GM19397 (cell line): ENCODE data around the gene MOXD1.
"Not testable (repeated sequence)": the region's sequence is repeated elsewhere in the genome, so short reads cannot be mapped to it uniquely, and the experiment has no call there.

ENCODE experiments used
- ATAC-seq: cut with Tn5 transposase; IDR thresholded peaks from one replicate; pipeline ENCODE4 v1.9.1; 2021; ENCODE audit warnings: mild to moderate bottlenecking, moderate library complexity; ENCODE audit not compliant: unreplicated experiment

The MOXD1 gene

GRCh38 chr6:132357120-132357519 lies 44.2 kb downstream of the MOXD1 start:
- ATAC-seq: no peak

GRCh38 chr6:132354517-132355167 lies 46.6 kb downstream of the MOXD1 start:
- ATAC-seq: peak; percentile 84

GRCh38 chr6:132351986-132352385 lies 49.3 kb downstream of the MOXD1 start:
- not testable (repeated sequence) for ATAC-seq

- ATAC-seq: no peak
These were observed 53.0 kb downstream of the MOXD1 start for GRCh38 chr6:132348231-132348630.

GRCh38 chr6:132344811-132345210 lies 56.5 kb downstream of the MOXD1 start:
- ATAC-seq: no peak

- ATAC-seq: no peak
These were observed 59.6 kb downstream of the MOXD1 start for GRCh38 chr6:132341646-132342045.

GRCh38 chr6:132334521-132334885 lies 66.8 kb downstream of the MOXD1 start:
- no peak for ATAC-seq

- ATAC-seq: no peak
These were observed 67.4 kb downstream of the MOXD1 start for GRCh38 chr6:132333639-132334520.

GRCh38 chr6:132330759-132331158 lies 70.5 kb downstream of the MOXD1 start:
- no peak for ATAC-seq

- no peak for ATAC-seq
These were observed 78.9 kb downstream of the MOXD1 start for GRCh38 chr6:132322398-132322797.

- no peak for ATAC-seq
These were observed 81.3 kb downstream of the MOXD1 start for GRCh38 chr6:132320007-132320406.

- ATAC-seq: no peak
These were observed 84.3 kb downstream of the MOXD1 start for GRCh38 chr6:132316970-132317369.

GRCh38 chr6:132314432-132314831 lies 86.8 kb downstream of the MOXD1 start:
- ATAC-seq: peak; percentile 94

GRCh38 chr6:132310921-132311320 lies 90.4 kb downstream of the MOXD1 start:
- no peak for ATAC-seq

GRCh38 chr6:132310151-132310550 lies 91.1 kb downstream of the MOXD1 start:
- not testable (repeated sequence) for ATAC-seq

GRCh38 chr6:132304891-132305305 lies 96.4 kb downstream of the MOXD1 start:
- no peak for ATAC-seq

- peak; percentile 80 for ATAC-seq
These were observed 100.8 kb downstream of the MOXD1 start for GRCh38 chr6:132300323-132300949.

- no peak for ATAC-seq
These were observed 102.8 kb downstream of the MOXD1 start for GRCh38 chr6:132298344-132298949.

- ATAC-seq: no peak
These were observed 111.5 kb downstream of the MOXD1 start for GRCh38 chr6:132289756-132290155.

- no peak for ATAC-seq
These were observed 114.2 kb downstream of the MOXD1 start for GRCh38 chr6:132287101-132287500.

GRCh38 chr6:132286298-132287019 lies 114.8 kb downstream of the MOXD1 start:
- no peak for ATAC-seq
